Heart right ventricle (tissue), 16 donors: ENCODE results near the gene RFC3. TPM values are rescaled to one million over a fixed set of nuclear protein-coding genes. Genes with fewer than 3 reads are reported as not detected.

Experiments
- ATAC-seq, 8 donors: fragments of 200-7000 bp; cut with Tn5 transposase; one replicate each; pipeline ENCODE4 v1.9.1; 2020; ENCODE audit warnings: mild to moderate bottlenecking in 8 of 8, moderate library complexity in 8 of 8, moderate number of reproducible peaks in 1 of 8
- DNase-seq, 2 donors: peaks; one replicate each; pipeline ENCODE4 v3.0.0-alpha.2; 2020
- H3K27ac ChIP-seq, 10 donors: fragments of 200-600 bp; sonication (generic) in 2 of 10; one replicate each; pipeline versions ENCODE4 v1.5.0 to v1.8.0; 2020 to 2022; ENCODE audit warnings: mild to moderate bottlenecking in 3 of 10
- H3K27me3 ChIP-seq, 7 donors: fragments of 200-600 bp; one replicate each; pipeline ENCODE4 v1.8.0; 2021 to 2022; ENCODE audit warnings: mild to moderate bottlenecking in 2 of 7
- H3K36me3 ChIP-seq, 9 donors: fragments of 200-600 bp; sonication (generic) in 1 of 9; one replicate each; pipeline versions ENCODE4 v1.5.0 to v1.8.0; 2020 to 2022; ENCODE audit warnings: mild to moderate bottlenecking in 2 of 9
- H3K4me1 ChIP-seq, 9 donors: fragments of 200-600 bp; sonication (generic) in 1 of 9; one replicate each; pipeline versions ENCODE4 v1.5.0 to v1.8.0; 2020 to 2022; ENCODE audit warnings: mild to moderate bottlenecking in 4 of 9
- H3K4me3 ChIP-seq, 10 donors: fragments of 200-600 bp; sonication (generic) in 2 of 10; one replicate each; pipeline versions ENCODE4 v1.5.0 to v1.8.0; 2020 to 2022; ENCODE audit warnings: mild to moderate bottlenecking in 7 of 10, moderate library complexity in 2 of 10
- H3K9me3 ChIP-seq, 11 donors: fragments of 200-600 bp in 10 of 11; sonication (generic) in 2 of 11; one replicate each; pipeline versions ENCODE4 v1.5.0 to v1.8.0; 2013 to 2022; ENCODE audit warnings: mild to moderate bottlenecking in 2 of 11, control low read depth in 1 of 11, moderate library complexity in 1 of 11
- CTCF ChIP-seq, 9 donors: fragments of 200-600 bp; sonication (generic) in 2 of 9; IDR thresholded peaks; one replicate each; pipeline versions ENCODE4 v1.5.0 to v1.8.0; 2021 to 2022; ENCODE audit warnings: antibody characterized with exemption in 9 of 9, mild to moderate bottlenecking in 5 of 9, moderate library complexity in 1 of 9
- WGBS, 2 donors: extraction: QIAGEN DNeasy Blood & Tissue Kit; methylation state at CpG; one replicate each; pipeline ENCODE4 v1.1.7; 2013; ENCODE audit warnings: inconsistent platforms in 1 of 2; 5-methylcytosine and 5-hydroxymethylcytosine counted together
- intact Hi-C, 10 donors: fragments of 100-400 bp; cut with DNase I; formaldehyde crosslinking; loops; one replicate each; pipeline versions ENCODE4 v1.11.1 to v1.14.2; 2022
- polyA plus RNA-seq, 2 donors: library from polyadenylated mRNA; stranded (reverse); fragments of 200-250 nt; gene quantifications; one replicate each; pipeline ENCODE4 v1.2.3, GENCODE V29; 2013
- total RNA-seq, 10 donors: library from RNA; stranded (reverse); fragmentation: NEBNext Ultra II Directional in 3 of 10; extraction: Animal tissue kit (Norgen Biotek cat#: 25700) in 3 of 10; gene quantifications; one replicate each; pipeline versions ENCODE4 v1.2.1 to v1.2.4, GENCODE V29; 2021 to 2023
- donor health status: Arrhythmogenic right ventricular cardiomyopathy.
- donor health status: ischemic (EF 13 %, LVEDD 7.1; RV severe dilation, severe dysfunction).
- donor health status: healthy with polysubstance abuse.
- donor health status: DM: no; HTN: yes; CAD: no.
- donor health status: DM: no; HTN: no; CAD: no.
- donor health status: ischemic (EF 25% LVEDD 6.9; RV normal size, moderate dysfunction).
- donor health status: ischemic (EF 25% LVEDD 5.7; RV mildly dilated, moderate dysfunction).
- donor health status: healthy.
- donor health status: DM: yes; HTN: yes; CAD: no.
- donor health status: Ischemic cardiomyopathy.
- donor health status: ischemic (EF 35%, LVEDD 5.7; RV mildly dilated, moderate dysfunction).
- donor health status: nonischemic (EF 11% LVEDD 7.7; RV severe dilation, severe dysfunction).
- donor health status: DM: yes; HTN: yes; CAD: no.
- donor health status: PGD.
- donor health status: ischemic (EF 29% LVEDD 5.4; RV normal size, mild dysfunction).
- donor health status: nonischemic (EF 23%, LVEDD 6.1; RV moderate dilation, normal function).

RFC3 gene
- total and polyA plus RNA-seq, 12 donors, result 2.5 to 7.0 (median 5.2) TPM

- ATAC-seq (no peak), DNase-seq (no peak)
- H3K36me3 ChIP-seq, result no peaks in the 10 kb centered on the region
- intact Hi-C loops, result no loop called here
- H3K27me3 ChIP-seq, result no peaks in the 10 kb centered on the region
- H3K9me3 ChIP-seq, result peaks cover 0 to 3% (median 0%) of the 10 kb centered on the region in 11 donors
- no peak for TF ChIP-seq CTCF (IDR thresholded peaks at IDR 0.05)
- peaks cover 0 to 11% (median 0%) of the 10 kb centered on the region in 9 donors for H3K4me1 ChIP-seq
- no peak overlapping the region for H3K4me3 ChIP-seq
- no peak overlapping the region for H3K27ac ChIP-seq
Measured at GRCh38 chr13:33882804-33883203, 64.9 kb downstream of the RFC3 start.

- Histone ChIP-seq H3K36me3 (no peaks in the 10 kb centered on the region), H3K27me3 (no peaks in the 10 kb centered on the region), H3K9me3 (peaks cover 0 to 3% (median 0%) of the 10 kb centered on the region in 11 donors), H3K27ac (no peak overlapping the region), H3K4me3 (no peak overlapping the region), H3K4me1 (peaks cover 0 to 4% (median 0%) of the 10 kb centered on the region in 9 donors)
- no peak for TF ChIP-seq CTCF (IDR thresholded peaks at IDR 0.05)
- WGBS, 2 donors, result 74 to 76% methylated on average over 11 of the region's 11 CpGs
- intact Hi-C loops, result no loop called here
- ATAC-seq (no peak), DNase-seq (no peak)
Measured at GRCh38 chr13:33884531-33885220, 66.7 kb downstream of the RFC3 start.
